ENCODE results near the gene PAPPA2.

PAPPA2 gene

DNA sequence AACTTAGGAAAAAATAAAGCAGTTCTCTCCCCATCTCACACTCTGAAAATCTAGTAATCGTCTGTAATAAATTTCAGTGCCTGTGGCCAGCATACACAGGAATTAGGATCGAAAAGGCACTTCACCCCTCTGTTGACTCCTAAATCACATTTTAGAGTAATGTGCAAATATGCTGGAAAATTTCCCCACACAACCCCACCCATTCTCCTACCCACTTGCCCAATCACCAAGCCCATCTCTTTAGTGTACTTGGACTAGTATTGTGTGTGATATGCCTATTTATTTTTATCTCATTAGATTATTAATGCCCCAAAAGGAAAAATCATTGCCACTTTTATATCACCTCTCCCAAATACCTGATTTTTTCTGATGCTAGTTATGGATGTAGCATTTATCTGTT lies 378.3 kb downstream of the PAPPA2 start:
- Histone ChIP-seq H4K20me1 (no peaks in the 10 kb centered on the region), H3K4me3 (no peak overlapping the region), H3K9me3 (no peaks in the 10 kb centered on the region), H3K27me3 (no peaks in the 10 kb centered on the region), H3K4me1 (no peaks in the 10 kb centered on the region), H3K36me3 (no peaks in the 10 kb centered on the region), H3K9ac (no peak overlapping the region), H3K27ac (no peak overlapping the region), H3K4me2 (no peak overlapping the region)
- TF ChIP-seq Cebpa-rat (IDR thresholded peaks at IDR 0.05): no peak

DNA sequence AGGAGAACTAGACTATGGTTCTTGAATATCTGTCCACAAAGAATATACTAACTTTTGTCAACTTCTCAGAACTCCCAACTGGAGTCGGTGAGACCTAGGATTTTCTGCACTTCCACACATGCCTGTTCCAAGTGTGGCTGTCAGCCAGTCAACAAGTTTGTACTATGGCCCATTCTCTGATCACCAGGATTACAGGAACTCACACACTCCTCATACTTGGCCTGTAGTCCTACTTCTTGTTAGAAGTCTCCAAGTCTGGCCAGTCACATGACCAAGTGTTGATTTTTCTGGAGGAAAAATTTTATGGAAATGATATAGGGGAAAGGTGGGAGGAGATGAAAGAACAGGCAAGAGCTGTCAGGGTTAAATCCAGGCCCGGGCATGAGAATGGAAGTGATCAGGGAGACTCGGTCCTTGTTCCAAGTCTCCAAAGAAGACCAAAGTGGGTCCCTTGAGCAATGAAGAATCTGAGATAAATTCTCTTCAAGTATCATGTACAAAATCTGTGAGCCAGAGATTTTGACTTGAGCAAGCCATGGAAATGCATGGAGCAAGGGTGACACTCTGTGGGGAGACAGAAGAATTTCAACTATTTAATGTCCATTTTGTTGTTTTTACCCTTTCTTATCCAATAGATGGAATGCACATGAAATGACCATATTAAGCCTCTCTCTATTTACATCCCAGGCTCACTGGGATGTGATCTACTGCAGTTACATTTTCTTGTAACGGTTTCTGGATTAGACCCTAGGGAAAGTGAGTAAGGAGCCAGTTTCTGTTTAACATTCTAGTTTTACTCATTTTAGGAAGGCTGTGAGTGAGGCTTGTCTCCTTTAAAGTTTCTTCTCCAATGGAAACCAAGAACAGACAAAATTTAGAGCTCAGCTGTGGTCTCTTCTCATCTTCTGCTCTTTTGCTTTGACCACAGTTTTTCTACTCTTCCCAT lies 380.6 kb downstream of the PAPPA2 start:
- H3K27me3 ChIP-seq: no peaks in the 10 kb centered on the region
- H3K9me3 ChIP-seq: no peaks in the 10 kb centered on the region
- H3K27ac ChIP-seq: no peak overlapping the region
- no peaks in the 10 kb centered on the region for H3K36me3 ChIP-seq
- no peak for TF ChIP-seq Cebpa-rat (IDR thresholded peaks at IDR 0.05)
- H3K4me2 ChIP-seq: no peak overlapping the region
- no peaks in the 10 kb centered on the region for H4K20me1 ChIP-seq
- H3K9ac ChIP-seq: no peak overlapping the region
- no peak overlapping the region for H3K4me3 ChIP-seq
- no peaks in the 10 kb centered on the region for H3K4me1 ChIP-seq

DNA sequence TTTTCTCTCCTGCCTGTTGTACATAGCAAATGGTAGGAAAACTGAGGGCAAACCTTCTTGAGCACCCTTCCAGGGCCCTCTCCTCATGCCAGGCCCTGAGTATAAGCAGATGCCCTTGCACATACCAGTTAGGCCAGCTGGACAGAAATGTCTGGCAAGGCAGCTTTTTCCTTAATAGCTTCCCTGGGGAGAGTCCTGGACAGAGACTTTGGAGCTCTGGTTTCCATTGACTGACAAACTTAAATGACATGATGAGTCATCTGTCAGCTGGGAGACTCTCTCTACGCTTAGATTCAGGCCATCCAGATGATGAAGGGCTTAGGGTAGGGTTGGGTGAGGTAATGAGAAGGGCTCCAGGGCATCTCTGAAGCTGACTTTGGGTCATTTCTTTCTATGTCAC lies 384.1 kb downstream of the PAPPA2 start:
- H3K27me3 ChIP-seq: no peaks in the 10 kb centered on the region
- no peak overlapping the region for H3K4me3 ChIP-seq
- H3K27ac ChIP-seq: no peak overlapping the region
- H3K9me3 ChIP-seq: no peaks in the 10 kb centered on the region
- H3K9ac ChIP-seq: no peak overlapping the region
- no peaks in the 10 kb centered on the region for H3K36me3 ChIP-seq
- no peak for TF ChIP-seq Cebpa-rat (IDR thresholded peaks at IDR 0.05)
- H3K4me2 ChIP-seq: no peak overlapping the region
- no peaks in the 10 kb centered on the region for H3K4me1 ChIP-seq
- H4K20me1 ChIP-seq: no peaks in the 10 kb centered on the region

DNA sequence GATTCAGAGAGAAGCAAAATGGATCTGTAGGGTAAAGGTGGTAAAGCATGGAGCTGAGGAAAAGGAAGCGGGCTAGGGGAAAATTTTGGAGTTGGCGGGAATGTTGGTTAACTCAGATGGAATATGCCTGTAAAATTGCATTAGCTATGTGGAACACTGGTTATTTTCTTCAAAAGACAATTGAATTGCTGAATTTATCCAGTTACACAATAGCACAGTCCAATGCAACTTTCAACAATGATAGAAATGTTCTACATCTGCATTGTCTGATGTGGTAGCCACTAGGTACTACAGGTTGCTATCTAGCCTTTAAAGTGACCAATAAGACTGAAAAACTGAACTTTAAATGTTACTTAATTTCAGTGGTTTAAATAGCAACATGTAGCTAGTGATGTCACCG lies 386.3 kb downstream of the PAPPA2 start:
- Histone ChIP-seq H3K9me3 (no peaks in the 10 kb centered on the region), H4K20me1 (no peaks in the 10 kb centered on the region), H3K27me3 (no peaks in the 10 kb centered on the region), H3K36me3 (no peaks in the 10 kb centered on the region), H3K27ac (no peak overlapping the region), H3K4me2 (no peak overlapping the region), H3K4me3 (no peak overlapping the region), H3K4me1 (no peaks in the 10 kb centered on the region), H3K9ac (no peak overlapping the region)
- TF ChIP-seq Cebpa-rat (IDR thresholded peaks at IDR 0.05): no peak

DNA sequence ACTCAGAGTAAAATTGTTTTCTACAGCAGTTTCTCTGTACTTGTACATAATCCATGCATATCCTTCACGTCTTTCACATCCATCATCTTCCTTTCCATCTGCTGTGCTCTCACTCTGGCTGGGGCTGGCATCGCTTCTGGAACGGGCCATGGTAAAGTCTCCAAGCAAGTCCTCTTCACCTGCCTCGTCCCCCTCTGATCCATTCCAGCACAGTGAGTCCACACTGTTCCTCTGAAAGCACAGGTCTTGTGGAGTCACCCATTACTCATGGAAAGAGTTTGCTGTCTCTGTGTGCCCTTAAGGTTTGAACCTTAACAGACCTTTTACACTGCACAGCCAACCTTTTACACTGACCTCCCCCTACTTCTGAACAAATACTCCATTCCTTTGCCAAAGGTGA lies 387.9 kb downstream of the PAPPA2 start:
- H3K9ac ChIP-seq: no peak overlapping the region
- H3K4me3 ChIP-seq: no peak overlapping the region
- TF ChIP-seq Cebpa-rat (IDR thresholded peaks at IDR 0.05): no peak
- no peak overlapping the region for H3K27ac ChIP-seq
- no peaks in the 10 kb centered on the region for H3K27me3 ChIP-seq
- no peaks in the 10 kb centered on the region for H3K9me3 ChIP-seq
- H3K4me2 ChIP-seq: no peak overlapping the region
- H3K36me3 ChIP-seq: no peaks in the 10 kb centered on the region
- no peaks in the 10 kb centered on the region for H4K20me1 ChIP-seq
- no peaks in the 10 kb centered on the region for H3K4me1 ChIP-seq

DNA sequence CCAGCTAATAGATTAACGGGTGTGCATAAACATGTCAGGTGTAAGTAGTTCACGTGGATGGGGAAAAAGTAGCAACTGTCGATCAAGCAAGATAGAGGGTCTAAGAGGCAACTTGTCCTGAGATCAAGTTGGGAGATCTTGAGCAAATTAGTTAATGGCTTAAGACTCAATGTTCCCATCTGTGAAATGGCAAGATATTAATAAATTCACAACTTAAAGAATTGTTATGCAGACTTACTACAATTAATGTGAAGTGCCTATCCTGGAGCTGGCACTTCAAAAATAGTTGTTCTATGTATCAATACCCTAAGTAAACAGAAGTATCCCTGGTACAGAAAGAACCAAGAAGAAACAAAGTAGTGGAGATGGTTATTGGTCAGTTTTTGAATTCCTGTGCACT lies 389.1 kb downstream of the PAPPA2 start:
- Histone ChIP-seq H3K4me3 (no peak overlapping the region), H3K9ac (no peak overlapping the region), H4K20me1 (no peaks in the 10 kb centered on the region), H3K36me3 (no peaks in the 10 kb centered on the region), H3K4me1 (no peaks in the 10 kb centered on the region), H3K27me3 (no peaks in the 10 kb centered on the region), H3K4me2 (no peak overlapping the region), H3K9me3 (no peaks in the 10 kb centered on the region), H3K27ac (no peak overlapping the region)
- TF ChIP-seq Cebpa-rat (IDR thresholded peaks at IDR 0.05): no peak

DNA sequence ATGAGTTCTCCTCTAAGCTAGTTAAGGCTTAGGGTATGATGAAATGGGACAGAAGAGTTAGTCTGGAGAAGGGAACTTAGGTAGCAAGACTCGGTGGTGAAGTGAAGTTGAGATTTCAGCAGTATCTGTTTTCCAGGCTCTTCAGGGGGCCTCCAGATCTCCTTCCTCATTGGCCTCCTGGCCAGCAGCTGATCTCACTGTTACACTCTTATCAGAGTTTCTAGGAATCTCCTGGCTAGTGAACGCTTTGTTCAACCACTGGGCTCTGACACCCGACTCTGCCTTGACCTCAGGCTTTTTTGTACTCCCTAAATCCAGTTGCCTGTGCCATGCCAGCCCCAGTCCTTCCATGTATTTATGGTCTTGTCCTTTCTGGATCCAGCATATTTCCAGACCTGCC lies 390.5 kb downstream of the PAPPA2 start:
- Histone ChIP-seq H3K4me1 (no peaks in the 10 kb centered on the region), H3K36me3 (no peaks in the 10 kb centered on the region), H3K4me3 (no peak overlapping the region), H3K9ac (no peak overlapping the region), H3K27me3 (no peaks in the 10 kb centered on the region), H3K9me3 (no peaks in the 10 kb centered on the region), H3K27ac (no peak overlapping the region), H3K4me2 (no peak overlapping the region), H4K20me1 (no peaks in the 10 kb centered on the region)
- no peak for TF ChIP-seq Cebpa-rat (IDR thresholded peaks at IDR 0.05)

DNA sequence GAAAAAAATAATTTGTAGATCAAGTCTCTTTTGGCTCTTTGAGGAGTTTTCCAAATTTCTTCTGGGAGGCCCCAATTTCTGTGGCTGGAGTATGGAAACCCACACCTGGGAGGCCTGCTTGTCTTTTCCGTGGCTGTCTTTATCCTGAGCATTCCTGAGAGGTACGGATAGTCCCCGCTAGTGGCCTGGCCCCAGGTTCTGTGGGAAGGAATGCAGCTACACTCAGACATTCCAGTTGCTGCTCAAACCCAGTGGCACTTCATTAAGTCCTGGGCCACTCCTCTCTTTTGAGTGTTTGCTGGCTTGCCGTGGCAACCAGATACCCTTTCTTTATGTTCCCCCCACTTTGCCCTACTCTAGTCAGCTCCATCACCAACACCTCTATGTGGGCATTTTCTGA lies 391.1 kb downstream of the PAPPA2 start:
- no peaks in the 10 kb centered on the region for H3K4me1 ChIP-seq
- H3K36me3 ChIP-seq: no peaks in the 10 kb centered on the region
- H3K4me2 ChIP-seq: no peak overlapping the region
- no peak overlapping the region for H3K27ac ChIP-seq
- no peaks in the 10 kb centered on the region for H3K9me3 ChIP-seq
- no peak for TF ChIP-seq Cebpa-rat (IDR thresholded peaks at IDR 0.05)
- H3K4me3 ChIP-seq: no peak overlapping the region
- H3K27me3 ChIP-seq: no peaks in the 10 kb centered on the region
- no peak overlapping the region for H3K9ac ChIP-seq
- no peaks in the 10 kb centered on the region for H4K20me1 ChIP-seq

DNA sequence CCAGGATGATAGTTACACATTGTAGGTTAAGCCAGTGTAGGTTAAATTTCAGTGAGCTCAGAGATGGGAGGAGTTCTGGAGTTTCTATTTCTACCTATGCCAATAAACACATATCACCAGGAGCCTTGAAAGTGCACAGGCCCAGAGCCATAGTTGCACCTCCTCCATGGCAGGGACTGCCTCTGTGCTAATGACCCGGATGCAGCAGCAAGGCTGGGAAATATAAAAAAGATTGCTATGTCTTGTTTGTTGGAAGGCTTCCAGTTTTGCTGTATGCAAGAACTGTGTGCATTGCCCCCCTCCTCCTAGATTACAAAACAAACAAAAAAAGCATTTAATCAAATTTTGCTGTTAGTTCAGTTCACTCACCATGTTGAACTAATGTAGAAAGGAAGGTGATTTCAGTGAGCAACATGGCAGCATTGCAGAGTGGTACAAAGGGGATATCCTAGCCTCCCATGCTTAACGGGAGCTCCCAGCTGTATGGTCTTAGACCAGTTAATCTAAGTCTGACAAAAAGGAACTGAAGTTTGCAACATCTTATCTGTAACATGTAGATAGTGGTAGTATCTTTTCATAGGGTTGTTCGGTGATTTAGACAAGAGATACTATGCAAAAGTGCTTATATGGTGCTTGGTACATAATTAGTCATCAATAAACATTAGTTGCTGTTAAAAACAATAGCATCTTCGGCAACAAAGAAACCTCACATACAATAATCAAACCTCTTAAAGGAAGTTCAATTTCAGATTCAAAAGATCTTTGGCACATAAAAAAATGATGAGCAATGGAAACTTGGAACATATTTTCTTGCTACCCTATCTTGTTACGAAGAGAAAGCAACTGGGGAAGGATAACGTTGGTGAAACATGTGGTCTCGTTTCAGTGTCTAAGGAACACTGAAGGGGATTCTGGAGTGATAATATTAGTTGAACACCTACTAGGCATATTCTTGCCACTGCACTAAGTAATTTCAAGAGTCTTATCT lies 392.1 kb downstream of the PAPPA2 start:
- Histone ChIP-seq H3K4me2 (no peak overlapping the region), H4K20me1 (no peaks in the 10 kb centered on the region), H3K4me1 (no peaks in the 10 kb centered on the region), H3K4me3 (no peak overlapping the region), H3K9ac (no peak overlapping the region), H3K27me3 (no peaks in the 10 kb centered on the region), H3K36me3 (no peaks in the 10 kb centered on the region), H3K27ac (no peak overlapping the region), H3K9me3 (no peaks in the 10 kb centered on the region)
- TF ChIP-seq Cebpa-rat (IDR thresholded peaks at IDR 0.05): no peak

DNA sequence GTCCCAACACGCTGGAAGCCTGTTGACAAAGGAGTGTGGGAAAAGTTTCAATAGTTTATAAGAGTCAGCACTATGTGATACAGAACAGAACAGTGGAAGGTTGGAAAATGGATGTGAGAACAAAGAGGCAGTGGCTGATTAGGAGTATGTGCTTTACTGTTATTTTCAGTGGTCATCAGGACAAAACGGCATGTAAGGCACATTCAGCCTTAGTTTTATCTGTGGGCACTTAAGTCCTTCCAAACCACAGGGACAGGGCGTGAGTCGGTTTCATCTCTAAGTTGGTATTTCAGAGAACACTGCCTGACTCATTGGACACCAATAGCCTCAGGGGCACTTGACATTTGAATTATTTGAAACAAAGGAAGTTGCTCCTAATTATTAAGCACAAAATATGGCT lies 394.7 kb downstream of the PAPPA2 start:
- no peaks in the 10 kb centered on the region for H4K20me1 ChIP-seq
- H3K27ac ChIP-seq: no peak overlapping the region
- no peaks in the 10 kb centered on the region for H3K36me3 ChIP-seq
- H3K9me3 ChIP-seq: no peaks in the 10 kb centered on the region
- no peaks in the 10 kb centered on the region for H3K27me3 ChIP-seq
- no peak overlapping the region for H3K4me2 ChIP-seq
- H3K9ac ChIP-seq: no peak overlapping the region
- no peak for TF ChIP-seq Cebpa-rat (IDR thresholded peaks at IDR 0.05)
- no peak overlapping the region for H3K4me3 ChIP-seq
- H3K4me1 ChIP-seq: no peaks in the 10 kb centered on the region
